K562 (cell line): ENCODE data around the gene RASSF3. TPM values are rescaled to one million over a fixed set of nuclear protein-coding genes. Genes with fewer than 3 reads are reported as not detected.
A peak's percentile ranks its signal among the peaks of the same experiment; 100 is the strongest.

Experiments
- CBFB ChIP-seq: sonication (generic); formaldehyde crosslinking; IDR thresholded peaks from 2 replicates; pipeline ENCODE4 v1.4.0; 2020; ENCODE audit warnings: mild to moderate bottlenecking, missing genetic modification reagents
- HMBOX1 ChIP-seq: sonication (generic); IDR thresholded peaks from 2 replicates; pipeline ENCODE4 v1.6.1; 2016
- POLR2B ChIP-seq: fragments of 450-650 bp; IDR thresholded peaks from 2 replicates; pipeline ENCODE4 v1.6.1; 2018; ENCODE audit warnings: low read depth; ENCODE audit not compliant: partially characterized antibody
- STAT5A ChIP-seq: IDR thresholded peaks from 2 replicates; pipeline ENCODE4 v1.6.1; 2012; ENCODE audit warnings: low read length, inconsistent platforms, borderline replicate concordance
- UBTF ChIP-seq, 2 experiments: IDR thresholded peaks; 2 replicates each; pipeline ENCODE4 v1.6.1; 2012; ENCODE audit warnings: improper control_type of control experiment in 2 of 2, low read depth in 2 of 2, low read length in 2 of 2, borderline replicate concordance in 1 of 2
- USF1 ChIP-seq: sonication (generic); formaldehyde crosslinking; IDR thresholded peaks from 2 replicates; pipeline ENCODE4 v1.9.0; 2022; ENCODE audit warnings: mild to moderate bottlenecking, missing genetic modification reagents
- ZFPM2 ChIP-seq: fragments of 250-450 bp; sonication (Bioruptor Pico); IDR thresholded peaks from 2 replicates; pipeline ENCODE4 v1.5.1; 2022; ENCODE audit warnings: mild to moderate bottlenecking
- ZKSCAN3 ChIP-seq: fragments of 250-450 bp; sonication (Bioruptor Pico); IDR thresholded peaks from 2 replicates; pipeline ENCODE4 v1.4.0; 2020
- ZNF224 ChIP-seq: sonication (generic); formaldehyde crosslinking; IDR thresholded peaks from 2 replicates; pipeline ENCODE4 v1.8.0; 2022; ENCODE audit warnings: mild to moderate bottlenecking, missing genetic modification reagents
- ZNF584 ChIP-seq: fragments of 200-800 bp; sonication (Bioruptor generic); IDR thresholded peaks from 2 replicates; pipeline ENCODE4 v1.6.1; 2016; ENCODE audit warnings: low read depth, mild to moderate bottlenecking, missing genetic modification characterization, missing compliant biosample characterization
- polyA plus RNA-seq, 8 experiments: library from polyadenylated mRNA; depleted of rRNA in 4 of 8; stranded (reverse) in 5 of 8; unstranded in 3 of 8; fragments of >200 nt; fragmentation: Nextera tagmentation in 2 of 8; fragmentation: Illumina TruSeq in 1 of 8; extraction: Ambion mirVana in 2 of 8; extraction: Trizol in 1 of 8; gene quantifications; 2 replicates each; pipeline versions ENCODE4 v1.2.1 to v1.2.3, GENCODE V29; 2011 to 2014; ENCODE audit warnings: inconsistent platforms in 1 of 8, missing spikeins in 1 of 8
- total RNA-seq, 7 experiments: library from RNA; depleted of rRNA in 6 of 7; stranded (reverse); fragments of >200 nt in 6 of 7; fragmentation: Illumina TruSeq in 2 of 7; extraction: Trizol in 2 of 7; gene quantifications; 2 replicates each; pipeline versions ENCODE4 v1.2.1 to v1.2.3, GENCODE V29; 2011 to 2021; ENCODE audit warnings: low replicate concordance in 1 of 7
- TF ChIP-seq, protein P1 (sequence below): fragments of 450-650 bp; IDR thresholded peaks from 2 replicates; pipeline ENCODE4 v1.7.1; 2018; ENCODE audit warnings: mild to moderate bottlenecking, low read depth; ENCODE audit not compliant: partially characterized antibody
- TF ChIP-seq, protein P2 (sequence below): fragments of 250-450 bp; sonication (Bioruptor Pico); IDR thresholded peaks from 2 replicates; pipeline ENCODE4 v1.5.0; 2020; ENCODE audit warnings: mild to moderate bottlenecking, borderline replicate concordance
- TF ChIP-seq, protein P3 (sequence below), 3 experiments: fragments of 200-800 bp in 1 of 3; fragments of 250-450 bp in 1 of 3; fragments of 450-650 bp in 1 of 3; sonication (Bioruptor Pico) in 1 of 3; sonication (Bioruptor generic) in 1 of 3; formaldehyde crosslinking in 1 of 3; IDR thresholded peaks; 2 replicates each; pipeline versions ENCODE4 v1.6.1 to v1.8.0; 2016 to 2022; ENCODE audit warnings: mild to moderate bottlenecking in 2 of 3, missing genetic modification characterization in 2 of 3, missing compliant biosample characterization in 1 of 3, moderate library complexity in 1 of 3

RASSF3 gene
- total and polyA plus RNA-seq, 9 of the 15 experiments (the other 6 are each of a cell fraction or from before 2014, with no cell fraction given): 3.7 to 39.2 (median 20.2) TPM

DNA sequence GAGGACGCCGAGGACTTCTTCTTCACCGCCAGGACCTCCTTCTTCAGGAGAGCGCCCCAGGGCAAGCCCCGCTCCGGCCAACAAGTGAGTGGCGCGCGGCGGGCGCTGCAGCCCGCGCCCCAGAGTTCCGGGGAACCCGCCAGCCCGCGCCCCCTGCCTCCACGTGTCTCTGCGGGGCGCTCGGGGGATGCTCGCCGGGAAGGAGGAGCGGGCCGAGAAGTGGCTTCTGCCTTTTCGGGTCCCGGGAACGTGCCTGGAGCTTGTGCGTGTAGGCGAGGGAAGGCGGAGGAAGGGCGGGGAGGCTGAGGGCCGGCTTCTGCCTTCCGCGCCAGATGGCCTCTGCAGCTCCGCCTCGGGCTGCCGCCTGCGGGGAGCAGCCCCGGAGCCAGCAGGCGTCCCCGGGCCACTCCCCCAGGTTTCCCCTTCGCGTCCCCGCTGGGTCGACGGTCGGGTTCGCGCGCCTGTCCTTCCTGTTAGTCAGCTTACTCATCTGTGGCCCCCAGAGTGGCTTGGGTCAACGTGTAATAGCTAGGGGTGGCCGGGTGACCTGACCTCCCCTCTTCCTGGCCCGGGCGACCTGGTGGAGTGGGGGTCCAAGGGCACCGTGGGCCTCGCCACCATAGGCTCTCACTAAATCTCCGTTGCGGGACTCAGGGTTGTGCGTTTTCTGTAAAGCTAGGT, 505 bp downstream of the RASSF3 start (continued):
- TF ChIP-seq, protein P1, sequence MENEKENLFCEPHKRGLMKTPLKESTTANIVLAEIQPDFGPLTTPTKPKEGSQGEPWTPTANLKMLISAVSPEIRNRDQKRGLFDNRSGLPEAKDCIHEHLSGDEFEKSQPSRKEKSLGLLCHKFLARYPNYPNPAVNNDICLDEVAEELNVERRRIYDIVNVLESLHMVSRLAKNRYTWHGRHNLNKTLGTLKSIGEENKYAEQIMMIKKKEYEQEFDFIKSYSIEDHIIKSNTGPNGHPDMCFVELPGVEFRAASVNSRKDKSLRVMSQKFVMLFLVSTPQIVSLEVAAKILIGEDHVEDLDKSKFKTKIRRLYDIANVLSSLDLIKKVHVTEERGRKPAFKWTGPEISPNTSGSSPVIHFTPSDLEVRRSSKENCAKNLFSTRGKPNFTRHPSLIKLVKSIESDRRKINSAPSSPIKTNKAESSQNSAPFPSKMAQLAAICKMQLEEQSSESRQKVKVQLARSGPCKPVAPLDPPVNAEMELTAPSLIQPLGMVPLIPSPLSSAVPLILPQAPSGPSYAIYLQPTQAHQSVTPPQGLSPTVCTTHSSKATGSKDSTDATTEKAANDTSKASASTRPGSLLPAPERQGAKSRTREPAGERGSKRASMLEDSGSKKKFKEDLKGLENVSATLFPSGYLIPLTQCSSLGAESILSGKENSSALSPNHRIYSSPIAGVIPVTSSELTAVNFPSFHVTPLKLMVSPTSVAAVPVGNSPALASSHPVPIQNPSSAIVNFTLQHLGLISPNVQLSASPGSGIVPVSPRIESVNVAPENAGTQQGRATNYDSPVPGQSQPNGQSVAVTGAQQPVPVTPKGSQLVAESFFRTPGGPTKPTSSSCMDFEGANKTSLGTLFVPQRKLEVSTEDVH: no peak
- no peak for TF ChIP-seq POLR2B
- TF ChIP-seq, protein P2, sequence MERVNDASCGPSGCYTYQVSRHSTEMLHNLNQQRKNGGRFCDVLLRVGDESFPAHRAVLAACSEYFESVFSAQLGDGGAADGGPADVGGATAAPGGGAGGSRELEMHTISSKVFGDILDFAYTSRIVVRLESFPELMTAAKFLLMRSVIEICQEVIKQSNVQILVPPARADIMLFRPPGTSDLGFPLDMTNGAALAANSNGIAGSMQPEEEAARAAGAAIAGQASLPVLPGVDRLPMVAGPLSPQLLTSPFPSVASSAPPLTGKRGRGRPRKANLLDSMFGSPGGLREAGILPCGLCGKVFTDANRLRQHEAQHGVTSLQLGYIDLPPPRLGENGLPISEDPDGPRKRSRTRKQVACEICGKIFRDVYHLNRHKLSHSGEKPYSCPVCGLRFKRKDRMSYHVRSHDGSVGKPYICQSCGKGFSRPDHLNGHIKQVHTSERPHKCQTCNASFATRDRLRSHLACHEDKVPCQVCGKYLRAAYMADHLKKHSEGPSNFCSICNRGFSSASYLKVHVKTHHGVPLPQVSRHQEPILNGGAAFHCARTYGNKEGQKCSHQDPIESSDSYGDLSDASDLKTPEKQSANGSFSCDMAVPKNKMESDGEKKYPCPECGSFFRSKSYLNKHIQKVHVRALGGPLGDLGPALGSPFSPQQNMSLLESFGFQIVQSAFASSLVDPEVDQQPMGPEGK (CRISPR knock-in tag): no peak
- TF ChIP-seq ZNF584 (CRISPR knock-in tag): no peak
- TF ChIP-seq ZNF224 (CRISPR knock-in tag): peak; percentile 73; the same call in 1 of the 2 replicates
- TF ChIP-seq STAT5A: no peak
- TF ChIP-seq USF1 (CRISPR knock-in tag): no peak
- TF ChIP-seq, protein P3, sequence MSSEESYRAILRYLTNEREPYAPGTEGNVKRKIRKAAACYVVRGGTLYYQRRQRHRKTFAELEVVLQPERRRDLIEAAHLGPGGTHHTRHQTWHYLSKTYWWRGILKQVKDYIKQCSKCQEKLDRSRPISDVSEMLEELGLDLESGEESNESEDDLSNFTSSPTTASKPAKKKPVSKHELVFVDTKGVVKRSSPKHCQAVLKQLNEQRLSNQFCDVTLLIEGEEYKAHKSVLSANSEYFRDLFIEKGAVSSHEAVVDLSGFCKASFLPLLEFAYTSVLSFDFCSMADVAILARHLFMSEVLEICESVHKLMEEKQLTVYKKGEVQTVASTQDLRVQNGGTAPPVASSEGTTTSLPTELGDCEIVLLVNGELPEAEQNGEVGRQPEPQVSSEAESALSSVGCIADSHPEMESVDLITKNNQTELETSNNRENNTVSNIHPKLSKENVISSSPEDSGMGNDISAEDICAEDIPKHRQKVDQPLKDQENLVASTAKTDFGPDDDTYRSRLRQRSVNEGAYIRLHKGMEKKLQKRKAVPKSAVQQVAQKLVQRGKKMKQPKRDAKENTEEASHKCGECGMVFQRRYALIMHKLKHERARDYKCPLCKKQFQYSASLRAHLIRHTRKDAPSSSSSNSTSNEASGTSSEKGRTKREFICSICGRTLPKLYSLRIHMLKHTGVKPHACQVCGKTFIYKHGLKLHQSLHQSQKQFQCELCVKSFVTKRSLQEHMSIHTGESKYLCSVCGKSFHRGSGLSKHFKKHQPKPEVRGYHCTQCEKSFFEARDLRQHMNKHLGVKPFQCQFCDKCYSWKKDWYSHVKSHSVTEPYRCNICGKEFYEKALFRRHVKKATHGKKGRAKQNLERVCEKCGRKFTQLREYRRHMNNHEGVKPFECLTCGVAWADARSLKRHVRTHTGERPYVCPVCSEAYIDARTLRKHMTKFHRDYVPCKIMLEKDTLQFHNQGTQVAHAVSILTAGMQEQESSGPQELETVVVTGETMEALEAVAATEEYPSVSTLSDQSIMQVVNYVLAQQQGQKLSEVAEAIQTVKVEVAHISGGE (CRISPR knock-in tag; IDR thresholded peaks at IDR 0.05): no peak
- TF ChIP-seq CBFB (CRISPR knock-in tag): no peak
- no peak for TF ChIP-seq ZKSCAN3
- no peak for TF ChIP-seq ZFPM2 (CRISPR knock-in tag)
- TF ChIP-seq HMBOX1: no peak
- peak; percentile 88 to 93; a peak in 3 of 4 replicates for TF ChIP-seq UBTF (IDR thresholded peaks at IDR 0.05; ENCODE audit: borderline replicate concordance in 1 of 2, low read depth in 2 of 2, low read length in 2 of 2)
